ENCODE results near the gene DACH1.

DACH1 gene

DNA sequence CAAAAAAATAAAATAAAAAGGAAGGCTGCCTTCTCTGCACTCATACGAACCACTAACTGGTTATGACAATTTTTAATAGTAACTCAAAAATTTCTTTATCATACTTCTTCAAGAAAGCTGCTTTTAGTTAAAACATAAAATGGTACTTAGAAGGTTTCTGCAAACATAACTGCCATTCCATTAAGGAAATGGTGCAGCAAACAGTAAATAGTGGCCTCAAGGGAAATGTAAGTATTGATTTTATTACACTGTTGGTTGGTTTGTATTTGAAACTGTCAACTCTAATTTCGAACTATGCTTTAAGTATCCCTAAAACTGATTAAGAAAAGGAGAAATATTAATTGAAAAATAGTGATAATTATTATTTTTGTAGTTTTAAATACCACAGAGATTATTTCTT is 278.0 kb downstream of the DACH1 start:
- TF ChIP-seq, protein P1, sequence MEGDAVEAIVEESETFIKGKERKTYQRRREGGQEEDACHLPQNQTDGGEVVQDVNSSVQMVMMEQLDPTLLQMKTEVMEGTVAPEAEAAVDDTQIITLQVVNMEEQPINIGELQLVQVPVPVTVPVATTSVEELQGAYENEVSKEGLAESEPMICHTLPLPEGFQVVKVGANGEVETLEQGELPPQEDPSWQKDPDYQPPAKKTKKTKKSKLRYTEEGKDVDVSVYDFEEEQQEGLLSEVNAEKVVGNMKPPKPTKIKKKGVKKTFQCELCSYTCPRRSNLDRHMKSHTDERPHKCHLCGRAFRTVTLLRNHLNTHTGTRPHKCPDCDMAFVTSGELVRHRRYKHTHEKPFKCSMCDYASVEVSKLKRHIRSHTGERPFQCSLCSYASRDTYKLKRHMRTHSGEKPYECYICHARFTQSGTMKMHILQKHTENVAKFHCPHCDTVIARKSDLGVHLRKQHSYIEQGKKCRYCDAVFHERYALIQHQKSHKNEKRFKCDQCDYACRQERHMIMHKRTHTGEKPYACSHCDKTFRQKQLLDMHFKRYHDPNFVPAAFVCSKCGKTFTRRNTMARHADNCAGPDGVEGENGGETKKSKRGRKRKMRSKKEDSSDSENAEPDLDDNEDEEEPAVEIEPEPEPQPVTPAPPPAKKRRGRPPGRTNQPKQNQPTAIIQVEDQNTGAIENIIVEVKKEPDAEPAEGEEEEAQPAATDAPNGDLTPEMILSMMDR (IDR thresholded peaks at IDR 0.05) = no peak

DNA sequence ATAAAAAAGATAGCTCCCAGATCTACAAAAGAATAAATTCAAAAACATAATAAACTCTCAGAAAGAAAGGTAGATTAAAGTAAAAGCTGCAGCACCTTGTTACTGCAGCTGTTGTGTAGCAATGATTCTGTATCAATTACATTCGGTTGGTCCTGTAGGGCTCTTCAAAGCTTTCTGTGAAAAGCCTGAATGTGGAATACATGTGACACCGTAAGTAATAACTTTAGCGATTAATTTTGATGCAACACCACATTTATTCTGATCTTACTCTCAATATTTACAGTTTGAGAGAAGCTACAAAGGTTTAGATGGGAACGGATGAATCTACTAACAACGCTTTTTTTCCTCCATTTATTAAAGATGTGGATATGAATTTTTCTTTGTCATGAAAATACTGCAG is 279.2 kb downstream of the DACH1 start:
- TF ChIP-seq, protein P1 (IDR thresholded peaks at IDR 0.05) = no peak

DNA sequence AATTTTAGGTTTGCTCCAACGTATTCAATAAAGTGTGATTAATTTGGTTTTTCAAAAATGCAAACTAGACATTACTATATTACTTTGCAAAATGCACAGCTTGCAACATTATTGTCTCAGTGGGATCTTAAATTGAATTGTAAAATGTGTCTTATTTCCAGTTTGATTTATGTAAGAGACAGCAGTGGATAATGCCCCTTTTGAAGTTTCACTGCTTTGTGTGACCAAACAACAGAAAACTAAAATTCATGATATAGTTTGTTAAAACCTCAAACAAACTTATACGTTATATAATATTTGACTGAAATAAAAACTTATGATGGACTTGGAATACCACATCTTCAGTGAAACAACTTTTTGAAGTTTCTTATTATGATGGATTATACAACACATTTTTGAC is 279.8 kb downstream of the DACH1 start:
- TF ChIP-seq, protein P1 (IDR thresholded peaks at IDR 0.05) = no peak

DNA sequence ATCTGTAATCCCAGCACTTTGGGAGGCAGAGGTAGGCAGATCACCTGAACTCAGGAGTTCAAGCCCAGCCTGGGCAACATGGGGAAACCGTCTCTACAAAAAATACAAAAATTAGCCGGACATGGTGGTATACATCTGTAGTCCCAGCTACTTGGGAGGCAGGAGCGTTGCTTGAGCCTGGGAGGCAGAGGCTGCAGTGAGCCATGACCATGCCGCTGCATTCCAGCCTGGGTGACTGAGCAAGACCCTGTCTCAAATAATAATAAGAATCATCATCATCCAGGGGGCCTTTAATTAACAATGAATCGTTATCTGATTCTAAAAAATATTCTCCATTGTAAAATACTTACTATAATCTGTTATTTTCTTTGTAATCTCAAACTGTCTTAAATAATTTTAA is 283.4 kb downstream of the DACH1 start:
- TF ChIP-seq, protein P1 (IDR thresholded peaks at IDR 0.05) = no peak

DNA sequence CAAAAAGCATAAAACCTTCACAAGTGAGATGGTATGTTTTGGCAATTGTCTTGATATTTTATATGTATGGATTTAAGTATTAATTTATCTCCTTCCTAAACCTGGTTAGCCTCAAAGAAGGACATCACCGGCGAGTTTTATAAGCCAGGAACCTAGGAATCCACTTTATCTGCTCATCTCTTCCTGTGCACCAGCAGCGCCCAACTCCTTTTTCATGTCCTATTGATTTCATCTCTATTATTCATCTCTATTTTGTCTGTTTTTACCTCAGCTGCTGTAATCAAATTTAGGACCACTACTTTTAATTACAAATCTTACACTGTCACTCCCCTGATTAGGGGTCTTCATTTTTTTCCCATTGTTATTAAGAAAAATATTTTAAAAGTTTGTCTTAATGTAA is 286.4 kb downstream of the DACH1 start:
- TF ChIP-seq, protein P1 (IDR thresholded peaks at IDR 0.05) = no peak

DNA sequence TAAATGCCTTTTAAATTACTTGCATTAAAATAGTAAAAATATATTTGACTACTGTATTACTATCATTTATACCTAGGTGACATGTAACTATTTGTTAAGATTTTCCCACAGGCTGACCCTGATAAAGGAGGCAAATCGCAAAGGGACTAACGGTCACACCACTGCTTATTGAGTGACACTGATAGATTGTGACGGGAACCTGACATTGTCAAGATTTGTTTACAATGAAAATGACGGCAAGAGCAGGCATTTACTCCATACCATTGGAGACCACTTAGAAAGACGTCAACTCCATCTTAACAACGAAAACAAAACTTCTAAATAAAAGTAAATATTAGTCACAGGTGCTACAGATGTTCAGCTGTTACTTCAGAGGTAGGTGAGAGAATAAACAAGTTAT is 289.0 kb downstream of the DACH1 start:
- TF ChIP-seq, protein P1 (IDR thresholded peaks at IDR 0.05) = no peak

DNA sequence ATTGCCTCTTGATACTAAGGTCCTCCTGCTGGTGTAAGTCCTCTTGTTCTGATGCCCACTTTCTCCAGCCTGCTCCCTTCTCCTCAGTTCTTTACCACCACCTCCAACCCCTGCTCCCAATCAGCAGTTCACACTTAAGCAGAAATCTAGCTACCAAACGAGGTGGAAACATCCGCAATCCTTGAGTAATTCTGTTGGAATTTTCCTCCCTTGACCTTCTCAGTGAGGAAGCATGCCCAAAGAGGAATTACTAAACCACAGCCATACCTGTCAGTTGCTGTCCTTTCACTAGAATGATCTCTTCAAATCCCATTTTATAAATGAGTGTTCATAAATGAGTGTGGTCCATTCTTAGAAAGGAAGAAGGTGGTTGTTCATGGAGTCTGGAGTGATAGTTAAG is 289.9 kb downstream of the DACH1 start:
- TF ChIP-seq, protein P1 (IDR thresholded peaks at IDR 0.05) = no peak

DNA sequence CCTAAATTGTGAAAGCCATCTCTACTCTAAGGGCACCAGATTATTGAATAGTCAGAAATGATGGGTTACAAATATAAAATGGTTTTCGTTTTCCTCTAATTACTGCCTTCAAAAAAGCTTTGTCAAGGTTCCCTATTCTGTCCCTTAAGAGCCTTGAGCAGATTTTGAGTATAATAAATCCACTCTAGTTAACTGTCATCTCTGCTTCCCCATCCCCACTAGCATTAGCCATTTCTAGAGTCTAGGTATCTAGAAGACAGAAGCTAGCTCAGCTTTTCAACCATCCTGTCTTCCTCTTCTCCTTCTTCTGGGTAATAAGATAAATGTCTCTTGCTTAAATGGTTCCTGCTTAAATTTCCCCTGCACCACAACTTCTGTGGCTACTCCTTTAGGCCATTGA is 290.4 kb downstream of the DACH1 start:
- TF ChIP-seq, protein P1 (IDR thresholded peaks at IDR 0.05) = no peak

Measured in LNCAP (cell line).